IPS-NIHi11 (cell line): Measurements from ENCODE around the gene TMSB4Y.

Experiments
- DNase-seq: peaks from one replicate; pipeline ENCODE4 v3.0.0; 2012; ENCODE audit warnings: mixed read lengths, low spot score

Gene TMSB4Y

GRCh38 chrY:13703568-13703968 is at the start of gene TMSB4Y:
Gene TMSB4Y (plus strand): TSS chrY:13703899.
- peak; percentile 34 for DNase-seq

GRCh38 chrY:13664162-13664561 is 39.5 kb upstream of the TMSB4Y start:
- DNase-seq, result peak; percentile 4

GRCh38 chrY:13671122-13671521 is 32.6 kb upstream of the TMSB4Y start:
- DNase-seq, result no peak

GRCh38 chrY:13702276-13702675 is 1.4 kb upstream of the TMSB4Y start:
- DNase-seq, result peak; percentile 4

GRCh38 chrY:13704121-13704930 is 627 bp downstream of the TMSB4Y start:
- DNase-seq, result peak; percentile 30

GRCh38 chrY:13705197-13705596 is 1.5 kb downstream of the TMSB4Y start:
- peak; percentile 4 for DNase-seq

- no peak for DNase-seq
Observed at GRCh38 chrY:13708038-13708437, 4.3 kb downstream of the TMSB4Y start.

- no peak for DNase-seq
Observed at GRCh38 chrY:13718996-13719395, 15.3 kb downstream of the TMSB4Y start.

GRCh38 chrY:13729517-13729916 is 25.8 kb downstream of the TMSB4Y start:
- peak; percentile 18 for DNase-seq

GRCh38 chrY:13738618-13739017 is 34.9 kb downstream of the TMSB4Y start:
- DNase-seq, result peak; percentile 14

GRCh38 chrY:13751289-13752071 is 47.8 kb downstream of the TMSB4Y start:
- DNase-seq, result peak; percentile 61

- DNase-seq, result no peak
Observed at GRCh38 chrY:13754661-13755060, 51.0 kb downstream of the TMSB4Y start.
